Measurements from ENCODE around the gene CTDP1. TPM values are rescaled to one million over a fixed set of nuclear protein-coding genes. Genes with fewer than 3 reads are reported as not detected.
A peak's percentile ranks its signal among the peaks of the same experiment; 100 is the strongest.

CTDP1 gene
- total RNA-seq, 1 donor from 2014 or later = 29.7 TPM

- DNase-seq (ENCODE audit: low read depth) = no peak
- TF ChIP-seq, protein P1, sequence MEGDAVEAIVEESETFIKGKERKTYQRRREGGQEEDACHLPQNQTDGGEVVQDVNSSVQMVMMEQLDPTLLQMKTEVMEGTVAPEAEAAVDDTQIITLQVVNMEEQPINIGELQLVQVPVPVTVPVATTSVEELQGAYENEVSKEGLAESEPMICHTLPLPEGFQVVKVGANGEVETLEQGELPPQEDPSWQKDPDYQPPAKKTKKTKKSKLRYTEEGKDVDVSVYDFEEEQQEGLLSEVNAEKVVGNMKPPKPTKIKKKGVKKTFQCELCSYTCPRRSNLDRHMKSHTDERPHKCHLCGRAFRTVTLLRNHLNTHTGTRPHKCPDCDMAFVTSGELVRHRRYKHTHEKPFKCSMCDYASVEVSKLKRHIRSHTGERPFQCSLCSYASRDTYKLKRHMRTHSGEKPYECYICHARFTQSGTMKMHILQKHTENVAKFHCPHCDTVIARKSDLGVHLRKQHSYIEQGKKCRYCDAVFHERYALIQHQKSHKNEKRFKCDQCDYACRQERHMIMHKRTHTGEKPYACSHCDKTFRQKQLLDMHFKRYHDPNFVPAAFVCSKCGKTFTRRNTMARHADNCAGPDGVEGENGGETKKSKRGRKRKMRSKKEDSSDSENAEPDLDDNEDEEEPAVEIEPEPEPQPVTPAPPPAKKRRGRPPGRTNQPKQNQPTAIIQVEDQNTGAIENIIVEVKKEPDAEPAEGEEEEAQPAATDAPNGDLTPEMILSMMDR (IDR thresholded peaks at IDR 0.05; ENCODE audit: insufficient read depth, low read length, poor library complexity, severe bottlenecking) = no peak
- H3K4me3 ChIP-seq (ENCODE audit: low read depth, low read length) = no peak overlapping the region
- no peaks in the 10 kb centered on the region for H3K27me3 ChIP-seq (ENCODE audit: control insufficient read depth, insufficient read depth, low read length)
- no peaks in the 10 kb centered on the region for H3K36me3 ChIP-seq (ENCODE audit: control insufficient read depth, insufficient read depth, low read length)
Observed at GRCh38 chr18:79685971-79686370, 6.4 kb downstream of the CTDP1 start.

DNA sequence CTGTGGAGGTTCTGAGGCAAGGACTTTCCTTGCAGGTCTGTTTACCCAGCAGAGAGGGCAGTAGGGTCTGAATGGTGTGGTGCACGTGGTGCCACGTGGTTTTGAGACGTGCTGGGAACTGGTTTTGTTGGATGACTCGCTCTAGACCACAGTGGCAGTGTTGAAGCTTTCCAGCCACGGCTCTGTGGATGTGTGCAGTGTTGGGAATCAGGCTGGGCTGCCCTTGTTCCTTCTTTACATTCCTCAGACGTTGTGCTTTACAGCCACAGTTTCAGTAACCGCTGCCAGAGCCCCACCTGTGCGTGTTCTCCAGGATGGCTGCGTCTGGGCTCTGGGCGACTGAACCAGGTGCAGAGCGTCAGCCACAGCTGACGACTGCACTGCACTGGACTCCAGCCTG, 8.2 kb downstream of the CTDP1 start:
- DNase-seq (ENCODE audit: low read depth) = peak; percentile 48
- Histone ChIP-seq H3K27me3 (ENCODE audit: control insufficient read depth, insufficient read depth, low read length) (no peaks in the 10 kb centered on the region), H3K4me3 (ENCODE audit: low read depth, low read length) (no peak overlapping the region), H3K36me3 (ENCODE audit: control insufficient read depth, insufficient read depth, low read length) (no peaks in the 10 kb centered on the region)
- TF ChIP-seq, protein P1 (IDR thresholded peaks at IDR 0.05; ENCODE audit: insufficient read depth, low read length, poor library complexity, severe bottlenecking) = no peak

GRCh38 chr18:79690071-79690470, 10.5 kb downstream of the CTDP1 start:
- Histone ChIP-seq H3K4me3 (ENCODE audit: low read depth, low read length) (no peak overlapping the region), H3K36me3 (ENCODE audit: control insufficient read depth, insufficient read depth, low read length) (no peaks in the 10 kb centered on the region), H3K27me3 (ENCODE audit: control insufficient read depth, insufficient read depth, low read length) (no peaks in the 10 kb centered on the region)
- no peak for DNase-seq (ENCODE audit: low read depth)
- TF ChIP-seq, protein P1 (IDR thresholded peaks at IDR 0.05; ENCODE audit: insufficient read depth, low read length, poor library complexity, severe bottlenecking) = no peak

DNA sequence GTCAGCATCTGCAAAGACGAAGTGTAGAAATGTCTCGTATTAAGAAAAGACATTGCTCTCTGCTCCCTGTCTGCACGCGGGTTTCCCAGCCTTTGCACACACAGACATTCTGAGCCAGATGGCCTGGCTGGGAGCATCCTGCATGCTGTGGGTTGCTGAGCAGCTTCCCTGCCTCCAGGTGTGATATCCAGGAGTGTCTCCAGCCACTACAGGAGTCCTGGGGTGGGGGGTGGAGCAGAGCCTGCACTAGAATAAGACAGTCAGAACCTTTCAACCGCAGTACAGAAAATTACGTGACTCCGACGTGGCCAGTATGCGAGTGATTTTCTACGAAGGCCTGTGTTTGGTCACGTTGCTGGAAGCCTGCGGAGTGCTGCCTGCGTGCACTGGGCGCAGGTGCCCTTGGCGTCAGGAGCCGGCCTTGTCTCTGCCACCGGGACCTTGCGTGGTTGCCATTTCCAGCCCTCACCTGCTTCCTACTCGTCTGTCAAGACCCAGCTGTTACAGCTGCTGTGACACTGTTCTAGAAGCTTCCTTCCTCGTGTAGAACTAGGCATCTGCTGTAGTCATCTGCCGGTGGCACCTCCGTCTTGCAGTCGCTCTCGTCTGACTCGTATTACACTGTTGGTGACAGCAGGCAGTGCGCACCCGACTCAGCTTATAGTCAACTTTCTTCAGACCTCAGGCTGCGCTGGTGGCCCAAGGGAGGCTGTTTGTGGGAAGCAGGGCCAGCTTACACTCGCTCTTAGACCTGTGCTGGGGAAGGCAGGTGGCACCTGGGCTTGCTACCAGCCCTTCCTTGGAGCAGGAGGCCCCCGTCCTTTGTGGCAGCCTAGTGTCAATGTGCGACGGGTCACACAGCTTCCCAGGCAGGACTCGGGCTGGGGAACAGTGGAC, 11.2 kb downstream of the CTDP1 start:
- DNase-seq (ENCODE audit: low read depth) = no peak
- no peak overlapping the region for H3K4me3 ChIP-seq (ENCODE audit: low read depth, low read length)
- no peaks in the 10 kb centered on the region for H3K27me3 ChIP-seq (ENCODE audit: control insufficient read depth, insufficient read depth, low read length)
- TF ChIP-seq, protein P1 (IDR thresholded peaks at IDR 0.05; ENCODE audit: insufficient read depth, low read length, poor library complexity, severe bottlenecking) = no peak
- no peaks in the 10 kb centered on the region for H3K36me3 ChIP-seq (ENCODE audit: control insufficient read depth, insufficient read depth, low read length)

DNA sequence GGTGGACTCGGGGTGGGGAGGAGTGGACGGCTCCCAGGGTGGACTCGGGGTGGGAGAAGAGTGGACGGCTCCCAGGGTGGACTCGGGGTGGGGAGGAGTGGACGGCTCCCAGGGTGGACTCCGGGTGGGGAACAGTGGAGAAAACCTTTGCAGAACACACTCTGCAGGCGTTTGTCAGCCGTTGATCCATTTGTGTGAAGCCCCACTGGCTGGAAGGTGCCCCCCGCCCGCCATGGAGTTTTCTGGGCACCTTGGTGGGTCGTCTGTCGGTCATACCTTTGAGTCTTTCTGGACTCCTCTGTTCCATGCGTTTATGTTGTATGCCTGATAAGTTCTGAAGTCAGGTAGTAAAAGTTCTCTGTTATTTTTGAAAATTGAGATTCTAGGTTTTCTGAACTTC, 12.5 kb downstream of the CTDP1 start:
- H3K36me3 ChIP-seq (ENCODE audit: control insufficient read depth, insufficient read depth, low read length) = no peaks in the 10 kb centered on the region
- TF ChIP-seq, protein P1 (IDR thresholded peaks at IDR 0.05; ENCODE audit: insufficient read depth, low read length, poor library complexity, severe bottlenecking) = no peak
- H3K4me3 ChIP-seq (ENCODE audit: low read depth, low read length) = no peak overlapping the region
- H3K27me3 ChIP-seq (ENCODE audit: control insufficient read depth, insufficient read depth, low read length) = no peaks in the 10 kb centered on the region
- no peak for DNase-seq (ENCODE audit: low read depth)

All from kidney epithelial cell (primary cell).